ENCODE data around the gene CORO2A.

The CORO2A gene

DNA sequence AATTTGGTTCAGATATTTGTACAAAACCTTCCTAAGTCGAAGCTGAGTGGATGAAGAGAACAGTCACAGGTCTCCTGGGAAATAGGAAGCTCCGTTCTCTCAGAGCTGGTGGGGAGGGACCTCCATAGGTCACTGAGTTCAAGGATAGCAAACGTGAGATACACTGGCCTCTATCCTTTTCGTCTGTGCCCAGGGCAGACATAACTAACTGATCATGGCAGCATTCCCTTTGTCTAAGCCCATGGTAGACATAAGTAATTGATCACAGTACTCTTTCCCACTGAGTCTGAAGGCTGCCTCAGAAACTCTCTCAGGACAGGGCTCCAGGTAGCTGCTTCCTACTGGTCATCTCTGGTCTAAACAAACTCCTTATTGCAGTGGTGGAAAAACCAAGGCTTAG, 12.3 kb upstream of the CORO2A start:
- H3K4me3 ChIP-seq (ENCODE audit: low read depth, low read length) = no peak overlapping the region
- TF ChIP-seq CTCF (IDR thresholded peaks at IDR 0.05; ENCODE audit: borderline replicate concordance, insufficient read depth, low read depth, low read length) = no peak

DNA sequence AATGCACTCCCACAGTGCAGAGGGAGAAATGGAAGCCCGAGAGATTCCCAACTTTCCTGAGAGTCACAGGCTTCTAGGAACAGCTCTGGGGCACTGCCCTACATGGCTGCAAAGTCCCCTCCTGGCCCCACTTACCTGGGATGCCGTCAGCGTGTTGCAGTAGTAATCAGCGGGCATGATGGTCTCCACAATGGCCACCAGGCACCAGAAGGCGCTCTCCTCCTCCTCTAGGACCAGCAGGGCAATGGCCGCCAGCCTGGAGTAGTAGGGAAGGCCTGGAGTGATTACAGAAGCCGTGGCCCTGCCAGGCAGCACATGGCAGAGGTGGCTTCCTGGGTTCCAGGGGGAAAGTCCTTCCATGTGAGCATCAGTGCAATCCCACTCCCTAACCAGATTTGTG, 10.7 kb upstream of the CORO2A start:
- TF ChIP-seq CTCF (IDR thresholded peaks at IDR 0.05; ENCODE audit: borderline replicate concordance, insufficient read depth, low read depth, low read length) = no peak
- no peak overlapping the region for H3K4me3 ChIP-seq (ENCODE audit: low read depth, low read length)

- TF ChIP-seq CTCF (IDR thresholded peaks at IDR 0.05; ENCODE audit: borderline replicate concordance, insufficient read depth, low read depth, low read length) = no peak
- H3K4me3 ChIP-seq (ENCODE audit: low read depth, low read length) = no peak overlapping the region
These were observed 9.8 kb upstream of the CORO2A start for GRCh38 chr9:98202252-98202651.

GRCh38 chr9:98201749-98202148, 9.3 kb upstream of the CORO2A start:
- TF ChIP-seq CTCF (IDR thresholded peaks at IDR 0.05; ENCODE audit: borderline replicate concordance, insufficient read depth, low read depth, low read length) = no peak
- no peak overlapping the region for H3K4me3 ChIP-seq (ENCODE audit: low read depth, low read length)

DNA sequence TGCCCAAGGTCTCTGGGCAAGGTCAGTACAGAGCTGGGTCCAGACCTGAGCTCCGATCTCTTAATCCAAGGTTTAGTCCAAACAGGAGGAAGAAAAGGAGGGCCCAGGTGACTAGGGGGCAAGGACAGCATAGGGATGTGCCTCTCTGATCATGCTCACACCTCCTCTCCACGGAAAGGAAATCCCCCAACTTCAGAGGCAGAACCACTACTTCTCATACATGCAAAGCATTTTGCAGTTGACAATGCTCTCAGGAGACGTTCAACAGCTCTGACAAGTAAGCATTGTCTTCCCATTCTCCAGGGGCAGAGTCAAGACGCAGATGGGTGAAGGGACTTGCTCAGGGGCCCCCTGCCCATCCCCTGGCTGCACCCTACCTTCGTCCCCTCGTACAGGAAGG, 8.7 kb upstream of the CORO2A start:
- no peak overlapping the region for H3K4me3 ChIP-seq (ENCODE audit: low read depth, low read length)
- no peak for TF ChIP-seq CTCF (IDR thresholded peaks at IDR 0.05; ENCODE audit: borderline replicate concordance, insufficient read depth, low read depth, low read length)

- no peak overlapping the region for H3K4me3 ChIP-seq (ENCODE audit: low read depth, low read length)
- no peak for TF ChIP-seq CTCF (IDR thresholded peaks at IDR 0.05; ENCODE audit: borderline replicate concordance, insufficient read depth, low read depth, low read length)
These were observed 7.1 kb upstream of the CORO2A start for GRCh38 chr9:98199388-98200033.

DNA sequence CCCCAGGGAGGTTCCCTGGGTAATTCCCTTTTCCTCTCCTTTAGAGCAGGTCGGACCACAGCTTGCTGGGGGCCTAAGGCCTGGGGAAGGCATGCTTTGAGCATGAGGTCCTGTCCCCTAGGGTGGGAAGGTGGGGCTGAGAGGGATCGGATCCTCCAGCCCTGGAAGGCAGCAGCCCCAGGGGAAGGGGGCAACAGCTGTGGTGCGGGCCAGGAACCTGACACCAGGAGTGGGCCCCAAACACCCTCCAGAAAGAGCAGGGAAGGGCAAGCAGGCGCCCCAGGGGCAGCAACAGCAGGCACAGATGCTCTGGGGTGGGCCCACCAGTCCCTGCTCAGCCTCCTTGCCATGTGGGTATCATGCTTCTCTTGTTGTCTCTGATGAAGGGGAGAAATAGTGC, 3.2 kb upstream of the CORO2A start:
- no peak for TF ChIP-seq CTCF (IDR thresholded peaks at IDR 0.05; ENCODE audit: borderline replicate concordance, insufficient read depth, low read depth, low read length)
- H3K4me3 ChIP-seq (ENCODE audit: low read depth, low read length) = no peak overlapping the region

All from GM12875 (cell line).